GM12892 (cell line): Measurements from ENCODE around the gene OR2T11.

Experiments used
- POLR2A ChIP-seq: IDR thresholded peaks from 2 replicates; pipeline ENCODE4 v1.6.1; 2011; ENCODE audit warnings: low read depth, low read length, control low read depth
- POLR2AphosphoS5 ChIP-seq: IDR thresholded peaks from 2 replicates; pipeline ENCODE4 v1.6.1; 2011; ENCODE audit warnings: low read depth, low read length, control low read depth

DNA sequence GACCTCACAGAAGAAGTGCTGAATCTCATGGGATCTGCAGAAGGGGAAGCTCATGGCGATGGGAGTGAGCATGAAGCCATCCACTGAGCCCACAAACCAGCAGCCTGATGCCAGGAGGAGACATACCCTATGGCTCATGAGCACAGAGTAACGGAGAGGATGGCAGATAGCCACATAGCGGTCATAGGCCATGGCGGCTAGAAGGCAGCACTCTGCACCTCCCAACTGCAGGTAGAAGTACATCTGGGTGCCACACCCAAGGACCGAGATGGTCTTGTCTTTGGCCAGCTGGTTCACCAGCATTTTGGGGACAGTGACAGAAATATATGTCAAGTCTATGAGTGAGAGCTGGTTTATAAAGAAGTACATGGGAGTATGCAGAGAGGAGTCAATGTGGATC lies 41.7 kb downstream of the OR2T11 start:
- TF ChIP-seq POLR2A (no peak), POLR2AphosphoS5 (no peak)
